ENCODE results near the gene ELN.

DNA sequence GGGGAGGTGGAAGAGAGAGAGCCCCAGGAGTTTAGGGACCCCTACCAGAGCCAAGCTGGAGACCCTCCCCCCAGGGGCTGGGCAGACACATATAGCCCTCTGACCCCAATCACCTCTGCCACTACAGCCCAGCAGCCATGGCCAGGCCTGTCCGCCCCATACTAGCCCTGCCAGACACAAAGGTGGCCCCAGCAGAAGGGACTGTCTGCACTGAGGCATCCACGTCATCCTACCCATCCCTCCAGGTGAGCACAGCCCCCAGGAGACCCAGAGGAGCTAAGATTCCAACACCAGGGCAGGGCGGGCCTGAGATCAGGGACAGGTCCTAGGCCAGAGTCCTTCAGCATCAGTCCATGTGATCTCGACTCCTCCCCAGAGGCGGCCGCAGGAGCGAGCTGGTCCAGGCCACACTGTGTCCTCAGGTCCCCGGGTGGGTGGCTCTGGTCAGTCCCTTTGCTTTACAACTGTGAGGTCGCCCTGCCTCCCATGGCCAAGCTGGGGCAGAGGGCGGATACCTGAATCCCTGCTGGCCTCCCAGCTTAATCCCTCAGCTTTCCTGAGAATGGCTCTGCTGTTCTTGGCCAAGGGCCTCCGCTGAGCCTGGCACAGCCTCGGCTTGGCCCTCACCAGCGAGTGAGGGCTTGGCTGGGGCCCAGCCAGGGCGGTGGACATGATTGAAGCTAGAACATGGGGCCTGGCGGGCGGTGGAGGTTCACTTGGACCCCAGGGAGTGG, 14.3 kb upstream of the ELN start:
- TF ChIP-seq, protein P1, sequence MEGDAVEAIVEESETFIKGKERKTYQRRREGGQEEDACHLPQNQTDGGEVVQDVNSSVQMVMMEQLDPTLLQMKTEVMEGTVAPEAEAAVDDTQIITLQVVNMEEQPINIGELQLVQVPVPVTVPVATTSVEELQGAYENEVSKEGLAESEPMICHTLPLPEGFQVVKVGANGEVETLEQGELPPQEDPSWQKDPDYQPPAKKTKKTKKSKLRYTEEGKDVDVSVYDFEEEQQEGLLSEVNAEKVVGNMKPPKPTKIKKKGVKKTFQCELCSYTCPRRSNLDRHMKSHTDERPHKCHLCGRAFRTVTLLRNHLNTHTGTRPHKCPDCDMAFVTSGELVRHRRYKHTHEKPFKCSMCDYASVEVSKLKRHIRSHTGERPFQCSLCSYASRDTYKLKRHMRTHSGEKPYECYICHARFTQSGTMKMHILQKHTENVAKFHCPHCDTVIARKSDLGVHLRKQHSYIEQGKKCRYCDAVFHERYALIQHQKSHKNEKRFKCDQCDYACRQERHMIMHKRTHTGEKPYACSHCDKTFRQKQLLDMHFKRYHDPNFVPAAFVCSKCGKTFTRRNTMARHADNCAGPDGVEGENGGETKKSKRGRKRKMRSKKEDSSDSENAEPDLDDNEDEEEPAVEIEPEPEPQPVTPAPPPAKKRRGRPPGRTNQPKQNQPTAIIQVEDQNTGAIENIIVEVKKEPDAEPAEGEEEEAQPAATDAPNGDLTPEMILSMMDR (conservative IDR thresholded peaks at IDR 0.05 in 1 of 2, IDR thresholded peaks at IDR 0.05 in 1 of 2; ENCODE audit: low read depth in 1 of 2, low read length in 2 of 2), result no peak
- TF ChIP-seq EZH2 (IDR thresholded peaks at IDR 0.05; ENCODE audit: low read length, missing control alignments), result no peak

Measured in fibroblast of lung (primary cell).